ACHN (cell line): ENCODE measurements around the gene ULK3.
A peak's percentile ranks its signal among the peaks of the same experiment; 100 is the strongest.

Experiments used
- DNase-seq: peaks from one replicate; pipeline ENCODE4 v3.0.0-alpha.2; 2015
- in situ Hi-C: cut with HindIII; loops from 2 replicates; pipeline ENCODE4 v1.10.0; 2017; ENCODE audit warnings: low sequenced_read_pairs, low pct_ligation_motif_present, low pct_unique_long_range_greater_than_20kb

Gene ULK3

GRCh38 chr15:74808840-74809229, 34.1 kb downstream of the ULK3 start:
- in situ Hi-C loops, result no loop called here

GRCh38 chr15:74808078-74808839, 34.7 kb downstream of the ULK3 start:
- DNase-seq, result peak; percentile 41
- in situ Hi-C loops, result no loop called here

More at GRCh38 chr15:74808840-74809229, 34.1 kb downstream of the ULK3 start:
- DNase-seq, result no peak

GRCh38 chr15:74807282-74807681, 35.7 kb downstream of the ULK3 start:
- DNase-seq, result no peak
- in situ Hi-C loops, result no loop called here

GRCh38 chr15:74804935-74805334, 38.0 kb downstream of the ULK3 start:
- in situ Hi-C loops, result no loop called here
- DNase-seq, result no peak

DNA sequence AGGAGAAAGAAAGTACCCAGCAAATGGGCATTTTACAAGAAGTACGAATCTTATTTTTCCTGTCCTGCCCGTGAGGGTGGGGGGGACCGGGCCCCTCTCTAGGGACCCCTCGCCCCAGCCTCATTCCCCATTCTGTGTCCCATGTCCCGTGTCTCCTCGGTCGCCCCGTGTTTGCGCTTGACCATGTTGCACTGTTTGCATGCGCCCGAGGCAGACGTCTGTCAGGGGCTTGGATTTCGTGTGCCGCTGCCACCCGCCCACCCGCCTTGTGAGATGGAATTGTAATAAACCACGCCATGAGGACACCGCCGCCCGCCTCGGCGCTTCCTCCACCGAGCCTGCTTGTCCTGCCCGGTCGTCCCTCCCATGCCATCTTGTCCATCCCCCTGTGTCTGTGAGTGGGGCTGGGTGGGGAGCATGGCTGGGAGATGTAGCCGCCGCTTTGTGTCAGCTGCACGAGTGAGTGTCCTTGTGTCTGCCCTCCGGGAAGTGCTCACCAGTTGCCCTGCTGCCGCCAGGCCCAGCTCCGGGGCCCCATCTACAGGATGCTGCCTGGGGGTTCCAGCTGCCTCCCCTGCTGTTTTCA, 40.0 kb downstream of the ULK3 start:
- no peak for DNase-seq
- in situ Hi-C loops, result no loop called here

DNA sequence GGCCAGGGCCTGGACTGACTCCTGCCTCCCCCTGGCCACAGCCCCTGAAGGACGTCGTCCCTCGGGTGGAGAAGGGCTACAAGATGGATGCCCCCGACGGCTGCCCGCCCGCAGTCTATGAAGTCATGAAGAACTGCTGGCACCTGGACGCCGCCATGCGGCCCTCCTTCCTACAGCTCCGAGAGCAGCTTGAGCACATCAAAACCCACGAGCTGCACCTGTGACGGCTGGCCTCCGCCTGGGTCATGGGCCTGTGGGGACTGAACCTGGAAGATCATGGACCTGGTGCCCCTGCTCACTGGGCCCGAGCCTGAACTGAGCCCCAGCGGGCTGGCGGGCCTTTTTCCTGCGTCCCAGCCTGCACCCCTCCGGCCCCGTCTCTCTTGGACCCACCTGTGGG, 40.7 kb downstream of the ULK3 start:
- DNase-seq, result no peak
- in situ Hi-C loops, result no loop called here

DNA sequence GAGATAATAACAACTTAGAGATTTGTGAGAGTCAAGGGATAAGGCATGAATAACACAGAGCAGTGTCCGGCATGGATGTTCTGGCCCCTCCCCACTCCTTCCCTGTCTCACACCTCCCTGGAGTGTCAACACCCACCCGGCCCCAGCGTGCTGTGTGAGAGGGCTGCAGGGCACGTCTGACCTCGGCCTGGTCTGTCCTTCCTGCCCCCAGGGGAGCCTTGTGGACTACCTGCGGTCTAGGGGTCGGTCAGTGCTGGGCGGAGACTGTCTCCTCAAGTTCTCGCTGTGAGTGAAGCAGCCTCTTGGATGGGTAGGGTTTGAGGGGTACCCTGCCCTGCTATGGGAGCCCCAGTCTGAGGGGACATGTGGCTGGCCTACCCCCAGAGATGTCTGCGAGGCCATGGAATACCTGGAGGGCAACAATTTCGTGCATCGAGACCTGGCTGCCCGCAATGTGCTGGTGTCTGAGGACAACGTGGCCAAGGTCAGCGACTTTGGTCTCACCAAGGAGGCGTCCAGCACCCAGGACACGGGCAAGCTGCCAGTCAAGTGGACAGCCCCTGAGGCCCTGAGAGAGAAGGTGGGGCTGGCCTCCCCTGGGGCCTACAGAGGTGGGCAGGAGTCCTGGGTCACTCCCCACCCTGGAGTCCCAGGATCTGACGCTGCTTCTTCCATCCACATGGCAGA, 41.5 kb downstream of the ULK3 start:
- DNase-seq, result no peak
- in situ Hi-C loops, result no loop called here

- in situ Hi-C loops, result no loop called here
- DNase-seq, result no peak
Observed at GRCh38 chr15:74800559-74801094, 42.3 kb downstream of the ULK3 start.

DNA sequence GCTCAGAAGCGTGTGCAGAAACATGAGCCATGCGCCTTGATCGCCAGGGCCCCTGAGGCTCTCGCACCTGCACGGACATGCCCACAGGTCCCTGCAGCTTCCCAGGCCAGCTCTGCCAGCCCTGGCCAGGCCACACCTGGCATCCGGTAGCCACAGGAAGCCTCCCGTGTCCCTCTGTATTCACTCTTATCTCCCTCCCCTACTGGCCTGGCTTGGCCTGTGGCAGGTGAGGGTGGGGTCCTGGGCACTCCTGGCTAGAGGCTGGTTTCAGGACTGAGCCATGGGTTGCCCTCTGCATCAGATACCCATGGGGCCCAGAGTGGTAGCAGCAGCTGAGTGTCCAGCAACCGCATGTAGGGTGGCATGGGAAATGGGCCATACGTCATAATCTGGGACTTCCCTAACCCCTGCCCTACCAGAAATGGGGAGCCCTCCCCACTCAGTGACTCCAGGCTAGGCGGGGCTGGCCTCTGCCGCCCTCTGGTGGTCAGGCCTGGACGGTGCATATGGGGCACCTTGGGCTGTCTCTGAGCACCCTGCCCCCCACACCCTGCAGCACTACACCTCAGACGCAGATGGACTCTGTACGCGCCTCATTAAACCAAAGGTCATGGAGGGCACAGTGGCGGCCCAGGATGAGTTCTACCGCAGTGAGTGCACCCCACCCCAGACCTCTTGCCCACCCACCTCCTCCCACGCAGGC, 42.9 kb downstream of the ULK3 start:
- peak; percentile 71 for DNase-seq
- in situ Hi-C loops, result no loop called here

GRCh38 chr15:74799255-74799855, 43.6 kb downstream of the ULK3 start:
- no peak for DNase-seq
- in situ Hi-C loops, result no loop called here

- no peak for DNase-seq
- in situ Hi-C loops, result no loop called here
Observed at GRCh38 chr15:74798388-74799254, 44.3 kb downstream of the ULK3 start.

DNA sequence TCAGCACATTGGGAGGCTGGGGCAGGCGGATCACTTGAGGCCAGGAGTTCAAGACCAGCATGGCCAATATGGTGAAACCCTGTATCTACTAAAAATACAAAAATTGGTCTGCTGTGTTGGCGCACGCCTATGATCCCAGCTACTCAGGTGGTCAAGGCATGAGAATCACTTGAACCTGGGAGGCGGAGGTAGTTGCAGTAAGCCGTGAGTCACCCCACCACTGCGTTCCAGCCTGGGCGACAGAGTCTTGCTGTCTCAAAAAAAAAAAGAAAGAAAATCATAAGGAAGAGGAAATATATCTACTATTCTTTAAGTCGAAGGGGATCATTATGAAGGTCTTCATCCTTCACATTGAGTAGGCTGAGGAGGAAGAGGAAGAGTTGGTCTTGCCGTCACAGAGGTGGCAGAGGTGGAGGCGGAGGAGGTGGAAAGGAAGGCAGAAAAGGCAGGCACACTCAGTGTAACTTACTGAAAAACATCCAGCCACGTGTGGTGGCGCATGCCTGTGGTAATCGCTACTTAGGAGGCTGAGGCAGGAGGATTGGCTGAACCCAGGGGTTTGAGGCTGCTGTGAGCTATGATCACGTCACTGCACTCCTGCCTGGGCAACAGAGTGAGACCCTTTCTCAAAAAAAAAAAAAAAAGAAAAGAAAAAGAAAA, 46.9 kb downstream of the ULK3 start:
- in situ Hi-C loops, result no loop called here
- no peak for DNase-seq

- in situ Hi-C loops, result no loop called here
- DNase-seq, result no peak
Observed at GRCh38 chr15:74794970-74795349, 48.0 kb downstream of the ULK3 start.

DNA sequence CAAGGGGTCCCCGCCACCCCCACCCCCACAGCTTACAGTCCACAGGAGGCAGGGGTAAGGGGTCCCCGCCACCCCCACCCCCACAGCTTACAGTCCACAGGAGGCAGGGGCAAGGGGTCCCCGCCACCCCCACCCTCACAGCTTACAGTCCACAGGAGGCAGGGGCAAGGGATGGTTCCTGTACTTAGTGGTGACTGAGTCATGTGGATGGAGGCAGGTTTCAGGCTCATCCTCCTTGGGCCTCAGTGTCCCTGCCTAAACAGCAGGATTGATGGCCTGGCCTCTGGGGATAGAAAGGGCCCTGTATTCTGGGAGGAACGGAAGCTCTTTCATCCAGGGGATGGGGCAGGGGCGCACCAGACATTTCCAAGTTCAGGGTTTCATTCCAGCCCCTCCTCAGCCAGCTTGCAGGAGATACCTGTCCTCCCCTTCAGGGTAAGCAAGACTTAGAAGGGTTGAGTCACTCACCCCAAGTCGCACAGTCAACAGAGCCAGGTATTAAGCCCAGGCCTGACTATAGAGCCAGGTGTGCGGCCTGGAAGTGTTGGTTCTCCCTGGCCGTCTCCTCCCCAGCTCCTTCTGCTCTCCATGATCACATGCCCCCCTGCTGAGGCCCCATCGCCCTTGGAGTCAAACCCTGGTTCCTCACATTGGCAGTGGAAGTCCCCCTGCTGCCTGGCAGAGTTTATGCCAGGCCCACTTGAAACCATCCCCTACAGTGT, 48.5 kb downstream of the ULK3 start:
- no peak for DNase-seq
- in situ Hi-C loops, result no loop called here

DNA sequence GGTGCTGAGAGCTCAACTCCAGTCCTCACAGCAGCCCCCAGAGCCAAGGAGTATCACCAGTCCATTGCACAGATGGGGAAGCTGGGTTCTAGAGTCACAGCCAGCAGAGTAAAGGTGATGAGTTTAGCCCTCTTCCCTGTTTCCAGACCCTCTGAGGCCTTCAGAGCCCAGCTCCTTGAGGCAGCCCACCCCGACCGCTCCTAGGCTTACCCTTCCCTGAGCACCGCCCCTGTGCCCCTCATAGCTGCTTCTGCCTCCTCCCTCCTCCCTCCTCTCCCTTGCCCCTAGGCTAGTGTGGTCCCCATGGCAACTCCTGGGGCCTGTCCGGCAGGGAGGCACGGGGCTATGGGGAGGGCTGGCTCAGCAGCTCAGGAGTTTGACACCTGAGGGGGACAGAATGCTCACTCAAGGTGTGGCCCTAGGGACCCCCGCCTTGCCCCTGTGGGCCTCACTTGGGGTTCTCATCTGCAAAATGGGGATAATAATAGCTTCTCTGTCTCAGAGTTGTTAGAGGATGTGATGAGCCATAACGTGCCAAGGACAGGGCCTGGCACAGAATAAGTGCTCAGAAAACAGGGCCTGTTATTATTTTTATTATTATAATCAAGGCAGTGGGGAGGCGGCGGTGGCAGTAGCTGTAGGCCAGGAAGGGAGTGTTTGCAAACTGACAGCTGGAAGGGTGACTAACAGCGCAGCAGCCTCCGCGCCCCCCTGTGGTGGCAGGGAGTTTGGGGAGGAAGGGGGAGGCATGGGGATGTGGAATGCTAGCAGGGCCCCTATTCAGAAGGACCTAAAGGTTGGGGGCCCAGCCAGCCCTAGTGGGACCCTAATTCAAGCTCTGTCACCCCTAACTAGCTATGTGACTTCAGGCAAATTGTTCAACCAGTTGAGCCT, 49.6 kb downstream of the ULK3 start:
- DNase-seq, result no peak

More for the DNA sequence above, 49.6 kb downstream of the ULK3 start:
- in situ Hi-C loops, result no loop called here
